ENCODE data around the gene EYA2.
"Not testable (repeated sequence)": the region's sequence is repeated elsewhere in the genome, so short reads cannot be mapped to it uniquely, and the experiment has no call there.

EYA2 gene

GRCh38 chr20:46913329-46914044 lies 18.8 kb downstream of the EYA2 start:
- Mint-ChIP-seq H3K27me3 (peaks cover 7% of the 10 kb centered on the region), H3K9me3 (no peaks in the 10 kb centered on the region), H3K4me3 (no peak overlapping the region), H3K4me1 (no peaks in the 10 kb centered on the region), H3K27ac (no peak overlapping the region)
- DNase-seq = no peak
- no peak for ATAC-seq

- Mint-ChIP-seq H3K9me3 (no peaks in the 10 kb centered on the region), H3K4me3 (no peak overlapping the region), H3K27me3 (peaks cover 4% of the 10 kb centered on the region), H3K27ac (no peak overlapping the region), H3K4me1 (no peaks in the 10 kb centered on the region)
- no peak for ATAC-seq
- no peak for DNase-seq
Observed at GRCh38 chr20:46914789-46915379, 20.2 kb downstream of the EYA2 start.

- H3K4me3 Mint-ChIP-seq = no peak overlapping the region
- DNase-seq (no peak), ATAC-seq (no peak)
- no peaks in the 10 kb centered on the region for H3K27me3 Mint-ChIP-seq
- H3K27ac Mint-ChIP-seq = no peak overlapping the region
- no peaks in the 10 kb centered on the region for H3K9me3 Mint-ChIP-seq
- H3K4me1 Mint-ChIP-seq = no peaks in the 10 kb centered on the region
Observed at GRCh38 chr20:46915575-46916257, 21.1 kb downstream of the EYA2 start.

GRCh38 chr20:46916258-46916603 lies 21.6 kb downstream of the EYA2 start:
- H3K9me3 Mint-ChIP-seq = no peaks in the 10 kb centered on the region
- DNase-seq (no peak), ATAC-seq (no peak)
- no peaks in the 10 kb centered on the region for H3K4me1 Mint-ChIP-seq
- H3K4me3 Mint-ChIP-seq = no peak overlapping the region
- no peaks in the 10 kb centered on the region for H3K27me3 Mint-ChIP-seq
- H3K27ac Mint-ChIP-seq = no peak overlapping the region

GRCh38 chr20:46917155-46917554 lies 22.5 kb downstream of the EYA2 start:
- no peaks in the 10 kb centered on the region for H3K27me3 Mint-ChIP-seq
- no peak overlapping the region for H3K4me3 Mint-ChIP-seq
- H3K27ac Mint-ChIP-seq = no peak overlapping the region
- ATAC-seq (no peak), DNase-seq (no peak)
- H3K9me3 Mint-ChIP-seq = no peaks in the 10 kb centered on the region
- no peaks in the 10 kb centered on the region for H3K4me1 Mint-ChIP-seq

GRCh38 chr20:46920114-46920513 lies 25.5 kb downstream of the EYA2 start:
- no peak overlapping the region for H3K27ac Mint-ChIP-seq
- no peak for DNase-seq
- H3K27me3 Mint-ChIP-seq = peaks cover 6% of the 10 kb centered on the region
- no peak for ATAC-seq
- no peak overlapping the region for H3K4me3 Mint-ChIP-seq
- H3K4me1 Mint-ChIP-seq = no peaks in the 10 kb centered on the region
- no peaks in the 10 kb centered on the region for H3K9me3 Mint-ChIP-seq

GRCh38 chr20:46922841-46923240 lies 28.2 kb downstream of the EYA2 start:
- H3K9me3 Mint-ChIP-seq, DNase-seq, H3K27ac Mint-ChIP-seq, ATAC-seq, H3K27me3 Mint-ChIP-seq, H3K4me1 Mint-ChIP-seq, H3K4me3 Mint-ChIP-seq: not testable (repeated sequence)

GRCh38 chr20:46923550-46923949 lies 28.9 kb downstream of the EYA2 start:
- Mint-ChIP-seq H3K9me3 (no peaks in the 10 kb centered on the region), H3K4me3 (no peak overlapping the region), H3K27me3 (peaks cover 8% of the 10 kb centered on the region), H3K27ac (no peak overlapping the region), H3K4me1 (no peaks in the 10 kb centered on the region)
- ATAC-seq (no peak), DNase-seq (no peak)

- Mint-ChIP-seq H3K9me3 (no peaks in the 10 kb centered on the region), H3K4me1 (no peaks in the 10 kb centered on the region), H3K27me3 (peaks cover 21% of the 10 kb centered on the region), H3K27ac (peak overlapping the region in 1 of 2 donors; percentile 66), H3K4me3 (no peak overlapping the region)
- no peak for ATAC-seq
- no peak for DNase-seq
Observed at GRCh38 chr20:46928580-46929132, 34.0 kb downstream of the EYA2 start.

- H3K4me3 Mint-ChIP-seq = no peak overlapping the region
- H3K27ac Mint-ChIP-seq = no peak overlapping the region
- no peak for ATAC-seq
- H3K27me3 Mint-ChIP-seq = peaks cover 17% of the 10 kb centered on the region
- no peaks in the 10 kb centered on the region for H3K4me1 Mint-ChIP-seq
- H3K9me3 Mint-ChIP-seq = no peaks in the 10 kb centered on the region
- DNase-seq = no peak
Observed at GRCh38 chr20:46929902-46930301, 35.3 kb downstream of the EYA2 start.

GRCh38 chr20:46930640-46931339 lies 36.1 kb downstream of the EYA2 start:
- Mint-ChIP-seq H3K4me1 (no peaks in the 10 kb centered on the region), H3K27me3 (peaks cover 14% of the 10 kb centered on the region), H3K4me3 (no peak overlapping the region), H3K27ac (no peak overlapping the region), H3K9me3 (no peaks in the 10 kb centered on the region)
- ATAC-seq (no peak), DNase-seq (no peak)

GRCh38 chr20:46931699-46932098 lies 37.1 kb downstream of the EYA2 start:
- no peak overlapping the region for H3K4me3 Mint-ChIP-seq

GRCh38 chr20:46932439-46932838 lies 37.8 kb downstream of the EYA2 start:
- H3K27me3 Mint-ChIP-seq = peaks cover 14% of the 10 kb centered on the region
- not testable (repeated sequence) for DNase-seq, H3K4me1 Mint-ChIP-seq, ATAC-seq, H3K4me3 Mint-ChIP-seq, H3K9me3 Mint-ChIP-seq, H3K27ac Mint-ChIP-seq

More at GRCh38 chr20:46931699-46932098, 37.1 kb downstream of the EYA2 start:
- Mint-ChIP-seq H3K4me1 (no peaks in the 10 kb centered on the region), H3K9me3 (no peaks in the 10 kb centered on the region), H3K27me3 (peaks cover 14% of the 10 kb centered on the region), H3K27ac (no peak overlapping the region)
- ATAC-seq (no peak), DNase-seq (no peak)

- Mint-ChIP-seq H3K9me3 (no peaks in the 10 kb centered on the region), H3K27me3 (peaks cover 14% of the 10 kb centered on the region), H3K4me1 (no peaks in the 10 kb centered on the region), H3K27ac (no peak overlapping the region), H3K4me3 (no peak overlapping the region)
- no peak for ATAC-seq
- DNase-seq = no peak
Observed at GRCh38 chr20:46933150-46933549, 38.5 kb downstream of the EYA2 start.

- H3K4me1 Mint-ChIP-seq = no peaks in the 10 kb centered on the region
- no peak overlapping the region for H3K27ac Mint-ChIP-seq
- peaks cover 16% of the 10 kb centered on the region for H3K27me3 Mint-ChIP-seq
- H3K4me3 Mint-ChIP-seq = no peak overlapping the region
- DNase-seq = no peak
- no peak for ATAC-seq
- no peaks in the 10 kb centered on the region for H3K9me3 Mint-ChIP-seq
Observed at GRCh38 chr20:46934746-46935287, 40.2 kb downstream of the EYA2 start.

All from stimulated activated naive CD8-positive, alpha-beta T cell treated with anti-CD3 and anti-CD28 coated beads, Interleukin-15, amount 100 ng/mL, for 72 hours (primary cell).